HEK293 (cell line): ENCODE data around the gene PPARG.

Experiments
- CTCF ChIA-PET: fragments of 350-600 bp; formaldehyde crosslinking; extraction: SDS; loops from one replicate; lab custom pipeline; 2021; ENCODE audit warnings: antibody characterized with exemption; lab: Yijun Ruan, JAX
- POLR2A ChIA-PET: fragments of 300-600 bp; formaldehyde crosslinking; extraction: SDS; loops from one replicate; lab custom pipeline; 2020; ENCODE audit warnings: antibody characterized with exemption, inconsistent platforms; lab: Yijun Ruan, JAX
- H3K27ac ChIP-seq: fragments of 200-500 bp; sonication (Bioruptor generic); 2 replicates; pipeline ENCODE4 v1.5.1; 2014; ENCODE audit warnings: low read depth, low read length, control low read depth, inconsistent platforms; ENCODE audit errors: extremely low read depth
- H3K36me3 ChIP-seq, 2 experiments: fragments of 200-500 bp in 1 of 2; sonication (Bioruptor generic) in 1 of 2; 1 replicate in 1 of 2; 2 replicates in 1 of 2; pipeline ENCODE4 v1.5.1; 2014 to 2017; ENCODE audit warnings: inconsistent platforms in 2 of 2, low read length in 2 of 2; ENCODE audit not compliant: control insufficient read depth in 2 of 2, insufficient read depth in 1 of 2
- H3K4me1 ChIP-seq: fragments of 200-500 bp; sonication (Bioruptor generic); 2 replicates; pipeline ENCODE4 v1.5.1; 2014; ENCODE audit warnings: mild to moderate bottlenecking, low read length, inconsistent platforms; ENCODE audit not compliant: control insufficient read depth, insufficient read depth
- H3K4me3 ChIP-seq: 2 replicates; pipeline ENCODE4 v1.5.1; 2011; ENCODE audit warnings: low read depth, mild to moderate bottlenecking, control low read depth, low read length, moderate library complexity
- H3K9me3 ChIP-seq: fragments of 200-500 bp; sonication (Bioruptor generic); 2 replicates; pipeline ENCODE4 v1.5.1; 2014; ENCODE audit warnings: low read depth, low read length, inconsistent platforms; ENCODE audit not compliant: control insufficient read depth, insufficient read depth
- EGR2 ChIP-seq: fragments of 450-650 bp; formaldehyde crosslinking; IDR thresholded peaks from 2 replicates; pipeline ENCODE4 v1.5.1; 2016; ENCODE audit warnings: low read depth, missing biosample characterization, missing genetic modification characterization
- GLIS1 ChIP-seq: fragments of 450-650 bp; formaldehyde crosslinking; IDR thresholded peaks from 2 replicates; pipeline ENCODE4 v1.5.1; 2016; ENCODE audit warnings: missing biosample characterization, missing genetic modification characterization
- GLIS2 ChIP-seq: fragments of 450-650 bp; formaldehyde crosslinking; IDR thresholded peaks from 2 replicates; pipeline ENCODE4 v1.5.1; 2016; ENCODE audit warnings: missing biosample characterization, missing genetic modification characterization
- PRDM1 ChIP-seq: fragments of 450-650 bp; formaldehyde crosslinking; IDR thresholded peaks from 2 replicates; pipeline ENCODE4; 2016; ENCODE audit warnings: missing biosample characterization, missing genetic modification characterization
- SALL2 ChIP-seq: fragments of 450-650 bp; formaldehyde crosslinking; IDR thresholded peaks from 2 replicates; pipeline ENCODE4 v1.5.0; 2017; ENCODE audit warnings: missing biosample characterization, mild to moderate bottlenecking, missing genetic modification characterization, borderline replicate concordance
- ZBTB17 ChIP-seq: fragments of 450-650 bp; formaldehyde crosslinking; IDR thresholded peaks from 2 replicates; pipeline ENCODE4 v1.5.1; 2016; ENCODE audit warnings: missing biosample characterization, missing genetic modification characterization
- ZBTB20 ChIP-seq: fragments of 450-650 bp; formaldehyde crosslinking; IDR thresholded peaks from 2 replicates; pipeline ENCODE4 v1.5.1; 2016; ENCODE audit warnings: missing biosample characterization, missing genetic modification characterization
- ZBTB48 ChIP-seq: fragments of 450-650 bp; formaldehyde crosslinking; IDR thresholded peaks from 2 replicates; pipeline ENCODE4 v1.5.1; 2016; ENCODE audit warnings: missing biosample characterization, missing genetic modification characterization
- ZFHX2 ChIP-seq: fragments of 450-650 bp; formaldehyde crosslinking; conservative IDR thresholded peaks from 2 replicates; pipeline ENCODE4 v1.5.1; 2016; ENCODE audit warnings: missing biosample characterization, missing genetic modification characterization
- ZNF211 ChIP-seq: fragments of 450-650 bp; formaldehyde crosslinking; IDR thresholded peaks from 2 replicates; pipeline ENCODE4 v1.5.1; 2016; ENCODE audit warnings: low read depth, missing biosample characterization, missing genetic modification characterization
- ZNF239 ChIP-seq: fragments of 450-650 bp; formaldehyde crosslinking; IDR thresholded peaks from 2 replicates; pipeline ENCODE4 v1.5.1; 2016; ENCODE audit warnings: missing biosample characterization, missing genetic modification characterization
- ZNF266 ChIP-seq: fragments of 450-650 bp; formaldehyde crosslinking; IDR thresholded peaks from 2 replicates; pipeline ENCODE4 v1.5.1; 2016; ENCODE audit warnings: missing biosample characterization, missing genetic modification characterization, low read depth
- ZNF37A ChIP-seq: fragments of 450-650 bp; IDR thresholded peaks from 2 replicates; pipeline ENCODE4 v1.5.1; 2018; ENCODE audit warnings: missing biosample characterization, missing genetic modification characterization
- ZNF404 ChIP-seq: fragments of 450-650 bp; formaldehyde crosslinking; IDR thresholded peaks from 2 replicates; pipeline ENCODE4 v1.5.1; 2017; ENCODE audit warnings: missing biosample characterization, missing genetic modification characterization
- ZNF561 ChIP-seq: fragments of 450-650 bp; IDR thresholded peaks from 2 replicates; pipeline ENCODE4 v1.5.1; 2018; ENCODE audit warnings: missing biosample characterization, missing genetic modification characterization, borderline replicate concordance
- ZNF621 ChIP-seq: fragments of 450-650 bp; formaldehyde crosslinking; IDR thresholded peaks from 2 replicates; pipeline ENCODE4 v1.5.1; 2017; ENCODE audit warnings: missing biosample characterization, missing genetic modification characterization
- ZNF837 ChIP-seq: fragments of 450-650 bp; formaldehyde crosslinking; IDR thresholded peaks from 2 replicates; pipeline ENCODE4 v1.5.1; 2016; ENCODE audit warnings: missing biosample characterization, missing genetic modification characterization
- ZNF843 ChIP-seq: fragments of 450-650 bp; formaldehyde crosslinking; IDR thresholded peaks from 2 replicates; pipeline ENCODE4 v1.5.1; 2016; ENCODE audit warnings: missing biosample characterization, missing genetic modification characterization
- TF ChIP-seq, protein P1 (sequence below): fragments of 450-650 bp; formaldehyde crosslinking; IDR thresholded peaks from 2 replicates; pipeline ENCODE4 v1.5.1; 2016; ENCODE audit warnings: missing biosample characterization, missing genetic modification characterization
- TF ChIP-seq, protein P2 (sequence below): fragments of 450-650 bp; formaldehyde crosslinking; IDR thresholded peaks from 2 replicates; pipeline ENCODE4 v1.5.1; 2017; ENCODE audit warnings: missing biosample characterization, missing genetic modification characterization
- TF ChIP-seq, protein P3 (sequence below): fragments of 450-650 bp; formaldehyde crosslinking; conservative IDR thresholded peaks from 2 replicates; pipeline ENCODE4 v1.5.1; 2016; ENCODE audit warnings: low read depth, missing biosample characterization, missing genetic modification characterization
- TF ChIP-seq, protein P4 (sequence below): fragments of 450-650 bp; formaldehyde crosslinking; IDR thresholded peaks from 2 replicates; pipeline ENCODE4 v1.5.1; 2016; ENCODE audit warnings: missing biosample characterization, missing genetic modification characterization, low read depth
- TF ChIP-seq, protein P5 (sequence below): fragments of 450-650 bp; formaldehyde crosslinking; IDR thresholded peaks from 2 replicates; pipeline ENCODE4 v1.5.1; 2017; ENCODE audit warnings: missing biosample characterization, missing genetic modification characterization

PPARG gene

DNA sequence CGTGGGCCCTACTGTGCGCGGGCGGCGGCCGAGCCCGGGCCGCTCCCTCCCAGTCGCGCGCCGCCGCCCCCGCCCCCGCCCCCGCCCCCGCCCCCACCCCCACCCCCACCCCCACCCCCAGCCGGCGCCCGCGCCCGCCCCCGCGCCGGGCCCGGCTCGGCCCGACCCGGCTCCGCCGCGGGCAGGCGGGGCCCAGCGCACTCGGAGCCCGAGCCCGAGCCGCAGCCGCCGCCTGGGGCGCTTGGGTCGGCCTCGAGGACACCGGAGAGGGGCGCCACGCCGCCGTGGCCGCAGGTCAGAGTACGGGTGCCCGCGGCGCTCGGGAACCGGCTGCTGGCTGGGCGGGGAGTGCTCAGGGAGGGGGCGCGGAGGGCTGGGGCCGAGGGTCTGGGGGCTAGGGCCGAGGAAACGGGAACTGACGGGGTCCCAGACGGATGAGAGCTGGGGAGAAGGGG lies 1.1 kb upstream of the PPARG start:
- H3K9me3 ChIP-seq: no peaks in the 10 kb centered on the region
- peak overlapping the region; percentile 88 for H3K27ac ChIP-seq
- peaks cover 9% of the 10 kb centered on the region for H3K4me1 ChIP-seq
- POLR2A ChIA-PET: no interaction called here
- CTCF ChIA-PET: interaction anchor here (0.6 kb wide), 1 partner anchor 270 kb away, joined by 3 read pairs; no protein-coding TSS in a partner anchor
- TF ChIP-seq ZNF239 (tag by site-specific recombination): no peak
- TF ChIP-seq, protein P1, sequence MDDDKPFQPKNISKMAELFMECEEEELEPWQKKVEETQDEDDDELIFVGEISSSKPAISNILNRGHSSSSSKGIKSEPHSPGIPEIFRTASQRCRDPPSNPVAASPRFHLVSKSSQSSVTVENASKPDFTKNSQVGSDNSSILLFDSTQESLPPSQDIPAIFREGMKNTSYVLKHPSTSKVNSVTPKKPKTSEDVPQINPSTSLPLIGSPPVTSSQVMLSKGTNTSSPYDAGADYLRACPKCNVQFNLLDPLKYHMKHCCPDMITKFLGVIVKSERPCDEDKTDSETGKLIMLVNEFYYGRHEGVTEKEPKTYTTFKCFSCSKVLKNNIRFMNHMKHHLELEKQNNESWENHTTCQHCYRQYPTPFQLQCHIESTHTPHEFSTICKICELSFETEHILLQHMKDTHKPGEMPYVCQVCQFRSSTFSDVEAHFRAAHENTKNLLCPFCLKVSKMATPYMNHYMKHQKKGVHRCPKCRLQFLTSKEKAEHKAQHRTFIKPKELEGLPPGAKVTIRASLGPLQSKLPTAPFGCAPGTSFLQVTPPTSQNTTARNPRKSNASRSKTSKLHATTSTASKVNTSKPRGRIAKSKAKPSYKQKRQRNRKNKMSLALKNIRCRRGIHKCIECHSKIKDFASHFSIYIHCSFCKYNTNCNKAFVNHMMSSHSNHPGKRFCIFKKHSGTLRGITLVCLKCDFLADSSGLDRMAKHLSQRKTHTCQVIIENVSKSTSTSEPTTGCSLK: no peak
- TF ChIP-seq, protein P2, sequence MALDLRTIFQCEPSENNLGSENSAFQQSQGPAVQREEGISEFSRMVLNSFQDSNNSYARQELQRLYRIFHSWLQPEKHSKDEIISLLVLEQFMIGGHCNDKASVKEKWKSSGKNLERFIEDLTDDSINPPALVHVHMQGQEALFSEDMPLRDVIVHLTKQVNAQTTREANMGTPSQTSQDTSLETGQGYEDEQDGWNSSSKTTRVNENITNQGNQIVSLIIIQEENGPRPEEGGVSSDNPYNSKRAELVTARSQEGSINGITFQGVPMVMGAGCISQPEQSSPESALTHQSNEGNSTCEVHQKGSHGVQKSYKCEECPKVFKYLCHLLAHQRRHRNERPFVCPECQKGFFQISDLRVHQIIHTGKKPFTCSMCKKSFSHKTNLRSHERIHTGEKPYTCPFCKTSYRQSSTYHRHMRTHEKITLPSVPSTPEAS: no peak
- TF ChIP-seq ZNF837 (tag by site-specific recombination): no peak
- TF ChIP-seq ZBTB48 (tag by site-specific recombination): no peak
- TF ChIP-seq, protein P3, sequence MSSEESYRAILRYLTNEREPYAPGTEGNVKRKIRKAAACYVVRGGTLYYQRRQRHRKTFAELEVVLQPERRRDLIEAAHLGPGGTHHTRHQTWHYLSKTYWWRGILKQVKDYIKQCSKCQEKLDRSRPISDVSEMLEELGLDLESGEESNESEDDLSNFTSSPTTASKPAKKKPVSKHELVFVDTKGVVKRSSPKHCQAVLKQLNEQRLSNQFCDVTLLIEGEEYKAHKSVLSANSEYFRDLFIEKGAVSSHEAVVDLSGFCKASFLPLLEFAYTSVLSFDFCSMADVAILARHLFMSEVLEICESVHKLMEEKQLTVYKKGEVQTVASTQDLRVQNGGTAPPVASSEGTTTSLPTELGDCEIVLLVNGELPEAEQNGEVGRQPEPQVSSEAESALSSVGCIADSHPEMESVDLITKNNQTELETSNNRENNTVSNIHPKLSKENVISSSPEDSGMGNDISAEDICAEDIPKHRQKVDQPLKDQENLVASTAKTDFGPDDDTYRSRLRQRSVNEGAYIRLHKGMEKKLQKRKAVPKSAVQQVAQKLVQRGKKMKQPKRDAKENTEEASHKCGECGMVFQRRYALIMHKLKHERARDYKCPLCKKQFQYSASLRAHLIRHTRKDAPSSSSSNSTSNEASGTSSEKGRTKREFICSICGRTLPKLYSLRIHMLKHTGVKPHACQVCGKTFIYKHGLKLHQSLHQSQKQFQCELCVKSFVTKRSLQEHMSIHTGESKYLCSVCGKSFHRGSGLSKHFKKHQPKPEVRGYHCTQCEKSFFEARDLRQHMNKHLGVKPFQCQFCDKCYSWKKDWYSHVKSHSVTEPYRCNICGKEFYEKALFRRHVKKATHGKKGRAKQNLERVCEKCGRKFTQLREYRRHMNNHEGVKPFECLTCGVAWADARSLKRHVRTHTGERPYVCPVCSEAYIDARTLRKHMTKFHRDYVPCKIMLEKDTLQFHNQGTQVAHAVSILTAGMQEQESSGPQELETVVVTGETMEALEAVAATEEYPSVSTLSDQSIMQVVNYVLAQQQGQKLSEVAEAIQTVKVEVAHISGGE (tag by site-specific recombination): no peak
- no peak for TF ChIP-seq ZNF843 (tag by site-specific recombination)
- TF ChIP-seq, all 188 proteins: peak for 0
- Histone ChIP-seq H3K4me3 (peak overlapping the region; percentile 84), H3K36me3 (no peaks in the 10 kb centered on the region)

DNA sequence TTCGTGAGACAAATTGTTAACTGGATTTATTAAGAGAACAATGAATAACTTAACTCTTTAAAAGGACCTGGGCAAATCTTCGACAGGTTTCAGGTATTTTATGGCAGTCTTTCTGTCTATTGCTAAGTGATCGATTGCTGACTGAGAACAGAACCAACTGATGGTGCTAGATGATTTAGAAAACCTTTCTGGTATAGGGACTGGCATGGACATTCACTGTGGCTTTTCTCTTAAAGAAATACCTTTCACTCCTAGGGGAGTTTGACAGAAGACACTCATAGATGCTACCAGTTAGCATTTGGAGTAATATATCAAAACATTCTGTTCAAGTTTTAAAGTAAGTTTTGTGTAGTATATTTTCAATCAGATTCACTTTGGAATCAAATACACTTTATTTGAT lies 654 bp downstream of the PPARG start:
- Histone ChIP-seq H3K4me1 (peaks cover 9% of the 10 kb centered on the region), H3K9me3 (no peaks in the 10 kb centered on the region), H3K27ac (no peak overlapping the region), H3K36me3 (no peaks in the 10 kb centered on the region), H3K4me3 (no peak overlapping the region)
- TF ChIP-seq ZBTB17 (tag by site-specific recombination) (peak; percentile 57; the same call in 1 of the 2 replicates), PRDM1 (tag by site-specific recombination) (peak; percentile 62), ZBTB48 (tag by site-specific recombination) (no peak)
- ChIA-PET POLR2A (no interaction called here), CTCF (no interaction called here)

DNA sequence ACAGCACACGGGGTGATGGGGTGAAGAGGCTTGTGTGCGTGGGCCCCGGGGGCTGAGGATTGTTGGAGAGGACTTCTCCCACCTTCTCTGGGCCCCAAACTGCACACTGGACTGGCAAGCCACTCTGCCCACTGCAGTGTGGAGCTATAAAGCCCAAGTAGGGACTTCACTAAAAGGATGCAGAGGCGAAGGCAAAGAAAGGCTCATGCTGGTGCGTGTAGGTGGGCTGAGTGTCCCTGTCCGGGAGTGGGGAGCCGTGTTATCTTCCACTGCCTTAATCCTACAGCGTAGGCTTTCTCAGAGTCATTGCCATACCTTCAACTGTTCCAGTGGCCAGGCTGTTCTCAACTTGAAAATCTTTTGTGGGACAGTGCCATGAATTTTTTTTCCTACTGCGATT lies 3.9 kb downstream of the PPARG start:
- CTCF ChIA-PET: no interaction called here
- POLR2A ChIA-PET: no interaction called here
- no peak overlapping the region for H3K4me3 ChIP-seq
- TF ChIP-seq ZNF266 (tag by site-specific recombination) (no peak), GLIS2 (tag by site-specific recombination) (no peak), ZNF561 (tag by site-specific recombination) (no peak), EGR2 (tag by site-specific recombination) (peak; percentile 96), SALL2 (tag by site-specific recombination) (no peak), ZNF621 (tag by site-specific recombination) (no peak), ZNF37A (tag by site-specific recombination) (no peak), ZNF404 (no peak), ZNF211 (tag by site-specific recombination) (no peak), GLIS1 (tag by site-specific recombination) (no peak), ZBTB20 (no peak), ZFHX2 (tag by site-specific recombination) (peak; percentile 96)
- TF ChIP-seq, protein P4, sequence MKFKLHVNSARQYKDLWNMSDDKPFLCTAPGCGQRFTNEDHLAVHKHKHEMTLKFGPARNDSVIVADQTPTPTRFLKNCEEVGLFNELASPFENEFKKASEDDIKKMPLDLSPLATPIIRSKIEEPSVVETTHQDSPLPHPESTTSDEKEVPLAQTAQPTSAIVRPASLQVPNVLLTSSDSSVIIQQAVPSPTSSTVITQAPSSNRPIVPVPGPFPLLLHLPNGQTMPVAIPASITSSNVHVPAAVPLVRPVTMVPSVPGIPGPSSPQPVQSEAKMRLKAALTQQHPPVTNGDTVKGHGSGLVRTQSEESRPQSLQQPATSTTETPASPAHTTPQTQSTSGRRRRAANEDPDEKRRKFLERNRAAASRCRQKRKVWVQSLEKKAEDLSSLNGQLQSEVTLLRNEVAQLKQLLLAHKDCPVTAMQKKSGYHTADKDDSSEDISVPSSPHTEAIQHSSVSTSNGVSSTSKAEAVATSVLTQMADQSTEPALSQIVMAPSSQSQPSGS (tag by site-specific recombination): no peak
- TF ChIP-seq, protein P5, sequence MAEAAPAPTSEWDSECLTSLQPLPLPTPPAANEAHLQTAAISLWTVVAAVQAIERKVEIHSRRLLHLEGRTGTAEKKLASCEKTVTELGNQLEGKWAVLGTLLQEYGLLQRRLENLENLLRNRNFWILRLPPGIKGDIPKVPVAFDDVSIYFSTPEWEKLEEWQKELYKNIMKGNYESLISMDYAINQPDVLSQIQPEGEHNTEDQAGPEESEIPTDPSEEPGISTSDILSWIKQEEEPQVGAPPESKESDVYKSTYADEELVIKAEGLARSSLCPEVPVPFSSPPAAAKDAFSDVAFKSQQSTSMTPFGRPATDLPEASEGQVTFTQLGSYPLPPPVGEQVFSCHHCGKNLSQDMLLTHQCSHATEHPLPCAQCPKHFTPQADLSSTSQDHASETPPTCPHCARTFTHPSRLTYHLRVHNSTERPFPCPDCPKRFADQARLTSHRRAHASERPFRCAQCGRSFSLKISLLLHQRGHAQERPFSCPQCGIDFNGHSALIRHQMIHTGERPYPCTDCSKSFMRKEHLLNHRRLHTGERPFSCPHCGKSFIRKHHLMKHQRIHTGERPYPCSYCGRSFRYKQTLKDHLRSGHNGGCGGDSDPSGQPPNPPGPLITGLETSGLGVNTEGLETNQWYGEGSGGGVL (tag by site-specific recombination): no peak

More for the DNA sequence above, 3.9 kb downstream of the PPARG start:
- no peak overlapping the region for H3K27ac ChIP-seq
- H3K4me1 ChIP-seq: no peaks in the 10 kb centered on the region
- no peaks in the 10 kb centered on the region for H3K36me3 ChIP-seq
- no peaks in the 10 kb centered on the region for H3K9me3 ChIP-seq
